ENCODE results near the gene VGLL2.
"Not testable (repeated sequence)": the region's sequence is repeated elsewhere in the genome, so short reads cannot be mapped to it uniquely, and the experiment has no call there.

The VGLL2 gene

GRCh38 chr6:117265410-117266256 is at the start of gene VGLL2:
Gene VGLL2, plus strand, starts transcription at chr6:117265558. Its CDS starts 206 bp downstream, at chr6:117265764.
- Histone ChIP-seq H3K9ac (ENCODE audit: low read length) (no peak within 1 kb of the TSS), H3K9me3 (ENCODE audit: low read length) (peaks cover 22% of the 10 kb centered on the region), H3K4me3 (ENCODE audit: low read depth in 1 of 2, low read length in 2 of 2) (peak within 1 kb of the TSS; percentile 45 to 63), H3K36me3 (ENCODE audit: insufficient read depth, low read length) (no peaks in the 10 kb centered on the region), H3K4me1 (ENCODE audit: insufficient read depth, low read length) (peaks cover 26% of the 10 kb centered on the region), H3K27me3 (ENCODE audit: control insufficient read depth in 1 of 2, insufficient read depth in 2 of 2, low read length in 2 of 2) (peaks cover 76 to 88% of the 10 kb centered on the region in 2 donors), H3K27ac (ENCODE audit: low read depth, low read length) (no peak within 1 kb of the TSS)

- Histone ChIP-seq H3K27ac (ENCODE audit: low read depth, low read length) (no peak overlapping the region), H3K9me3 (ENCODE audit: low read length) (no peaks in the 10 kb centered on the region), H3K36me3 (ENCODE audit: insufficient read depth, low read length) (no peaks in the 10 kb centered on the region), H3K27me3 (ENCODE audit: control insufficient read depth in 1 of 2, insufficient read depth in 2 of 2, low read length in 2 of 2) (no peaks in the 10 kb centered on the region), H3K4me3 (ENCODE audit: low read depth in 1 of 2, low read length in 2 of 2) (no peak overlapping the region), H3K9ac (ENCODE audit: low read length) (no peak overlapping the region), H3K4me1 (ENCODE audit: insufficient read depth, low read length) (no peaks in the 10 kb centered on the region)
Observed at GRCh38 chr6:117222861-117223260, 42.5 kb upstream of the VGLL2 start.

- Histone ChIP-seq H3K36me3 (ENCODE audit: insufficient read depth, low read length) (no peaks in the 10 kb centered on the region), H3K4me1 (ENCODE audit: insufficient read depth, low read length) (no peaks in the 10 kb centered on the region), H3K4me3 (ENCODE audit: low read depth in 1 of 2, low read length in 2 of 2) (no peak overlapping the region), H3K9ac (ENCODE audit: low read length) (no peak overlapping the region), H3K27ac (ENCODE audit: low read depth, low read length) (no peak overlapping the region), H3K9me3 (ENCODE audit: low read length) (no peaks in the 10 kb centered on the region), H3K27me3 (ENCODE audit: control insufficient read depth in 1 of 2, insufficient read depth in 2 of 2, low read length in 2 of 2) (no peaks in the 10 kb centered on the region)
Observed at GRCh38 chr6:117226778-117227177, 38.6 kb upstream of the VGLL2 start.

- Histone ChIP-seq H3K4me1 (ENCODE audit: insufficient read depth, low read length) (no peaks in the 10 kb centered on the region), H3K4me3 (ENCODE audit: low read depth in 1 of 2, low read length in 2 of 2) (no peak overlapping the region), H3K27me3 (ENCODE audit: control insufficient read depth in 1 of 2, insufficient read depth in 2 of 2, low read length in 2 of 2) (no peaks in the 10 kb centered on the region), H3K9ac (ENCODE audit: low read length) (no peak overlapping the region), H3K36me3 (ENCODE audit: insufficient read depth, low read length) (no peaks in the 10 kb centered on the region), H3K27ac (ENCODE audit: low read depth, low read length) (no peak overlapping the region), H3K9me3 (ENCODE audit: low read length) (no peaks in the 10 kb centered on the region)
Observed at GRCh38 chr6:117227245-117227962, 38.0 kb upstream of the VGLL2 start.

GRCh38 chr6:117228202-117228601 is 37.2 kb upstream of the VGLL2 start:
- no peak overlapping the region for H3K27ac ChIP-seq (ENCODE audit: low read depth, low read length)
- no peak overlapping the region for H3K4me3 ChIP-seq (ENCODE audit: low read depth in 1 of 2, low read length in 2 of 2)
- no peaks in the 10 kb centered on the region for H3K27me3 ChIP-seq (ENCODE audit: control insufficient read depth in 1 of 2, insufficient read depth in 2 of 2, low read length in 2 of 2)
- no peaks in the 10 kb centered on the region for H3K4me1 ChIP-seq (ENCODE audit: insufficient read depth, low read length)
- no peaks in the 10 kb centered on the region for H3K36me3 ChIP-seq (ENCODE audit: insufficient read depth, low read length)
- H3K9me3 ChIP-seq (ENCODE audit: low read length), result no peaks in the 10 kb centered on the region
- H3K9ac ChIP-seq (ENCODE audit: low read length), result no peak overlapping the region

GRCh38 chr6:117229870-117230269 is 35.5 kb upstream of the VGLL2 start:
- H3K9ac ChIP-seq (ENCODE audit: low read length), result no peak overlapping the region
- H3K27me3 ChIP-seq (ENCODE audit: control insufficient read depth in 1 of 2, insufficient read depth in 2 of 2, low read length in 2 of 2), result no peaks in the 10 kb centered on the region
- no peaks in the 10 kb centered on the region for H3K4me1 ChIP-seq (ENCODE audit: insufficient read depth, low read length)
- H3K4me3 ChIP-seq (ENCODE audit: low read depth in 1 of 2, low read length in 2 of 2), result no peak overlapping the region
- H3K27ac ChIP-seq (ENCODE audit: low read depth, low read length), result no peak overlapping the region
- H3K9me3 ChIP-seq (ENCODE audit: low read length), result no peaks in the 10 kb centered on the region
- H3K36me3 ChIP-seq (ENCODE audit: insufficient read depth, low read length), result no peaks in the 10 kb centered on the region

- Histone ChIP-seq H3K4me1 (ENCODE audit: insufficient read depth, low read length) (no peaks in the 10 kb centered on the region), H3K9me3 (ENCODE audit: low read length) (no peaks in the 10 kb centered on the region), H3K4me3 (ENCODE audit: low read depth in 1 of 2, low read length in 2 of 2) (no peak overlapping the region), H3K27ac (ENCODE audit: low read depth, low read length) (no peak overlapping the region), H3K27me3 (ENCODE audit: control insufficient read depth in 1 of 2, insufficient read depth in 2 of 2, low read length in 2 of 2) (no peaks in the 10 kb centered on the region), H3K9ac (ENCODE audit: low read length) (no peak overlapping the region), H3K36me3 (ENCODE audit: insufficient read depth, low read length) (no peaks in the 10 kb centered on the region)
Observed at GRCh38 chr6:117231466-117231865, 33.9 kb upstream of the VGLL2 start.

- no peaks in the 10 kb centered on the region for H3K4me1 ChIP-seq (ENCODE audit: insufficient read depth, low read length)
- H3K9ac ChIP-seq (ENCODE audit: low read length), result no peak overlapping the region
- H3K36me3 ChIP-seq (ENCODE audit: insufficient read depth, low read length), result no peaks in the 10 kb centered on the region
- H3K27ac ChIP-seq (ENCODE audit: low read depth, low read length), result no peak overlapping the region
- H3K9me3 ChIP-seq (ENCODE audit: low read length), result no peaks in the 10 kb centered on the region
- H3K27me3 ChIP-seq (ENCODE audit: control insufficient read depth in 1 of 2, insufficient read depth in 2 of 2, low read length in 2 of 2), result no peaks in the 10 kb centered on the region
- H3K4me3 ChIP-seq (ENCODE audit: low read depth in 1 of 2, low read length in 2 of 2), result no peak overlapping the region
Observed at GRCh38 chr6:117232196-117232595, 33.2 kb upstream of the VGLL2 start.

GRCh38 chr6:117233145-117233544 is 32.2 kb upstream of the VGLL2 start:
- Histone ChIP-seq H3K9ac (ENCODE audit: low read length) (no peak overlapping the region), H3K9me3 (ENCODE audit: low read length) (no peaks in the 10 kb centered on the region), H3K27ac (ENCODE audit: low read depth, low read length) (no peak overlapping the region), H3K4me1 (ENCODE audit: insufficient read depth, low read length) (no peaks in the 10 kb centered on the region), H3K27me3 (ENCODE audit: control insufficient read depth in 1 of 2, insufficient read depth in 2 of 2, low read length in 2 of 2) (no peaks in the 10 kb centered on the region), H3K4me3 (ENCODE audit: low read depth in 1 of 2, low read length in 2 of 2) (no peak overlapping the region), H3K36me3 (ENCODE audit: insufficient read depth, low read length) (no peaks in the 10 kb centered on the region)

- H3K27me3 ChIP-seq (ENCODE audit: control insufficient read depth in 1 of 2, insufficient read depth in 2 of 2, low read length in 2 of 2), result no peaks in the 10 kb centered on the region
Observed at GRCh38 chr6:117237561-117237960, 27.8 kb upstream of the VGLL2 start.

GRCh38 chr6:117244571-117244970 is 20.8 kb upstream of the VGLL2 start:
- not testable (repeated sequence) for H3K9me3 ChIP-seq (ENCODE audit: low read length); H3K9ac ChIP-seq (ENCODE audit: low read length); H3K36me3 ChIP-seq (ENCODE audit: insufficient read depth, low read length); H3K27ac ChIP-seq (ENCODE audit: low read depth, low read length); H3K4me3 ChIP-seq (ENCODE audit: low read depth in 1 of 2, low read length in 2 of 2); H3K4me1 ChIP-seq (ENCODE audit: insufficient read depth, low read length); H3K27me3 ChIP-seq (ENCODE audit: control insufficient read depth in 1 of 2, insufficient read depth in 2 of 2, low read length in 2 of 2)

More at GRCh38 chr6:117237561-117237960, 27.8 kb upstream of the VGLL2 start:
- no peak overlapping the region for H3K4me3 ChIP-seq (ENCODE audit: low read depth in 1 of 2, low read length in 2 of 2)
- H3K9ac ChIP-seq (ENCODE audit: low read length), result no peak overlapping the region
- no peaks in the 10 kb centered on the region for H3K9me3 ChIP-seq (ENCODE audit: low read length)
- no peaks in the 10 kb centered on the region for H3K4me1 ChIP-seq (ENCODE audit: insufficient read depth, low read length)
- H3K36me3 ChIP-seq (ENCODE audit: insufficient read depth, low read length), result no peaks in the 10 kb centered on the region
- H3K27ac ChIP-seq (ENCODE audit: low read depth, low read length), result no peak overlapping the region

Data from muscle layer of colon (tissue), 2 donors.